Activated CD8-positive, alpha-beta memory T cell treated with anti-CD3 and anti-CD28 coated beads, Interleukin-2, amount 50 U/mL, for 1 hour (primary cell): ENCODE results near the gene ERI3.

Experiments used
- DNase-seq: peaks from one replicate; pipeline ENCODE4 v3.0.0-alpha.2; 2020; ENCODE audit errors: extremely low read depth

ERI3 gene

GRCh38 chr1:44262414-44262813 lies 92.6 kb downstream of the ERI3 start:
- DNase-seq, result no peak

- DNase-seq, result no peak
These were observed 93.1 kb downstream of the ERI3 start for GRCh38 chr1:44261962-44262361.

GRCh38 chr1:44261171-44261817 lies 93.8 kb downstream of the ERI3 start:
- no peak for DNase-seq

GRCh38 chr1:44260792-44261170 lies 94.3 kb downstream of the ERI3 start:
- DNase-seq, result no peak

DNA sequence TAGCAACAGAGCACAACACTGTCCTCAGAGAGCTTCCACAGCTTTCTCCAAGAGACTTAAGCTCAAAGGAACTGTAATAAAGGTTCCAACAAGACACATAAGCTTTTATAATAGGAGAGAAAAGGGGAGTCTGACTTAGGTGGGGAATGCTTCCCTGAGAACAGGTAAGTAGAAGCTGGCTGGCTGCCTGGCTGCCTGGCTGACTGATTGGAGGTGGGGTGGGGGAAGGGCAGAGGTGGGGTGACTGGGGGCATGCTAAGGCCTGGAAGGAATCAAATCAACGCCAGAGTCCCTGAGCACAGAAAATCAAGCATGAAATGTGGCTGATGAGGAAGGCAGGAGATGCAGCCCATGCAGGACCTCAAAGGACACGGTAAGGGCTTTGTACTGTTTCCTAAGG lies 96.0 kb downstream of the ERI3 start:
- DNase-seq, result no peak

- no peak for DNase-seq
These were observed 98.1 kb downstream of the ERI3 start for GRCh38 chr1:44256762-44257554.

GRCh38 chr1:44254392-44254910 lies 100.6 kb downstream of the ERI3 start:
- no peak for DNase-seq

GRCh38 chr1:44251989-44252671 lies 102.9 kb downstream of the ERI3 start:
- DNase-seq, result no peak

DNA sequence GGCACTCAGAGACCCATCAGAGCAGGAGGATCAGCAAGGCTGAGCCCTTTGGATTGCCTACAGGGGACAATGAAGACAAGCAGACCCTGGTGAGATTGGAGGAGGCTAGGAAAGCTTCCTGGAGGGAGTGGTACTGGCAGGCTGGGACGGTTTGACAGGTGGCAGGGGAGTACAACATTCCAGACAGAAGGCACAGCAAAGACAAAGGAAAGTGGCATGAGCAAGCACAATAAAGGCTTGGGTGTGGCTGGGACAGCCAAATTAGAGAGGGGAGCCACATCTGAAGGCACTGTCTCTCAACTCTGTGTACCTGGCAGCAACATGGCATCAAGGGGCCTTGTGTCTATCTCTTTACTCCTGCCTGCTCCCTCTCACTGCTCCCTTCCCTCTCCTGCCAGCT lies 103.6 kb downstream of the ERI3 start:
- DNase-seq, result no peak

GRCh38 chr1:44250068-44250781 lies 104.8 kb downstream of the ERI3 start:
- no peak for DNase-seq

GRCh38 chr1:44249543-44249942 lies 105.5 kb downstream of the ERI3 start:
- no peak for DNase-seq

GRCh38 chr1:44246806-44247205 lies 108.3 kb downstream of the ERI3 start:
- DNase-seq, result no peak

GRCh38 chr1:44244986-44245385 lies 110.1 kb downstream of the ERI3 start:
- no peak for DNase-seq

DNA sequence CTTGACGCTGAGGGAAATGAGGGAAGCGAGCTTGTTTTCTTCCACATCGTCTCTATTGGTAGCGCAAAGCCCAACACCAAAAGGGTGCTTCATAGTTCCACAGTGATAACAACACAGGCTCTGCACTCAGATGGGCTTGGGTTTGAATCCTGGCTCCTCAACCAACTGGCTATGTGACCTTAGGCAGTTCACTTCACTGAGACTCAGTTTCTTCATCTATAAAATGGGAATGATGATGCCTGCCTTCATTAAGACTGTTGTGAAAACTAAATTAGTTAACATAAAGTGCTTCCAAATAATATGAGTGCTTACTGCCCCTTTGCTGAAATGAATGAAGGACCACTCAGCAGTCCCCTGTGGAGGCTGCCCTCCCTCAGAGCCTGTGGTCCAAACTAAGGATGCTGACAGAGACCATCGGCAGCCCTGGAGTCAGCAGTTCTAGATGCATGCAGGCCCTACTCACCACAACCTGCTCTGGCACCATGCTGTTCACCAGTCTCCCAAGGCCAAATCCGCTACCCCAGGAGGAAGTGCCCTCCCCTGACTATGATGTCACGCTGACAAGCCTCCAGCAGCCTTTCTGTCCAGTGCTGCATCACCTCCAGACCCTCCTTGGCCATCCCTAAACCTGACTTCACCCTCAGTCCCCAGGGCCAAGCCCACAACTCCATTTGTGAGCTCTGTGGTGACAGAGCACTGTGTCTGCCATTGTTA lies 111.1 kb downstream of the ERI3 start:
- DNase-seq, result no peak

DNA sequence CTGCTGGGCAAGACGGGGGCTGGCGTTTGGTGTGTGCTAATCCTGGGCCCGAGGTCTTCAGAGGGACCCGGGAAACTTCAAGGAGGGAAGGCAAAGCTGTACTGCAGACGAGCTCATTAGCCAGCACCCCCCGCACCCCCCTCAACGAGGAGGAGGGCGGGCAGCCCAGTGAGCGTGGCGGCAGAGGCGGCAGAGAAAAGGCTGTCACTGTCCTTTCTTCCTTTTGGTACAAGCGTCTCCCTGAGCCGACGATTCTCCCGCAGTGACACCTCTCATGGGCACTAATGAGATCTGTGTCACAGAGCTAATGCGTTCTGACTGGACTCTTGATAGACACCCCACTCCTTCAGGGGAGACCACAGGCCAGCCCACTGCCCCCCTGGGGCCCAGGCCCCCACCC lies 112.3 kb downstream of the ERI3 start:
- DNase-seq, result no peak

DNA sequence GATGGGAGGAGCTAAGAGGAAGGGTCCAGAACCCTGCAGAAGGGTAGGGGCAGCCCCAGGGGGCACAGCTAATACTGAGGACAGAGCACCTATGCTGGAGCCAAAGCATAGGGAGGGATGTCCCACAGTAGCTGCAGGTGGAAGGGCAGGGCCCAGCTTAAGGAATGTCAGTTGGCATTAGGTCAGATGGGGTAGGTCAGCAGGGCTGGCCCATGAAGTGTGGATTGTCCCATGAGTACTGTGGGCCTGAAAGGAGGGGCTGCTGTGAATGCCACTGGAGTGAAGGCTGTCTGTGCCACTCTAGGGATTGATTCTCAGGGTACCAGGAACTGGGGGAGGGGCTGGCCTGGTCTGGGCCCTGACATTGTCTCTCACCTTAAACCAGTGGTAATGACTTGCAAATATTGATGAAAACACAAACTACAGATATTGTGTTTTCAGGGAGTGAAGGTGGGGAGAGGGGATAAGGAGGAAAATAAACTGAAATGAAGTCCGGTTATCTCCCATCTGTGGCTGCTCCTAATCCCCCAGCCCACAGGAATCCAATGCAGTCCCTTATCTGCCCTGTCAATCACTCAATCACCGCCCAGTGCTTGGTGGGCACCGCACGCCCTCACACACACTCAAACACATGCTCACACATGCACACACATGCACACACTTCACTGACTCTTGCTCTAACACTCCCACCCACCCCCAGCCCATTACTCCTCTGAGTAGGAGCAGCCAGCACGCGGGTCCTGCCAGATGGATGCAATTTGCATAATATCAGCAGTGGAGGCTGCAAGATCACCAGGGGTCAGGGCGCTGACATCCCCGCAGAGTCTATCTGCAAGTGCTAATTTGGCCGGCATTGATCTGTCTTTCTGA lies 114.0 kb downstream of the ERI3 start:
- DNase-seq, result no peak

- DNase-seq, result no peak
These were observed 115.1 kb downstream of the ERI3 start for GRCh38 chr1:44239961-44240371.

- DNase-seq, result no peak
These were observed 115.6 kb downstream of the ERI3 start for GRCh38 chr1:44239331-44239960.

DNA sequence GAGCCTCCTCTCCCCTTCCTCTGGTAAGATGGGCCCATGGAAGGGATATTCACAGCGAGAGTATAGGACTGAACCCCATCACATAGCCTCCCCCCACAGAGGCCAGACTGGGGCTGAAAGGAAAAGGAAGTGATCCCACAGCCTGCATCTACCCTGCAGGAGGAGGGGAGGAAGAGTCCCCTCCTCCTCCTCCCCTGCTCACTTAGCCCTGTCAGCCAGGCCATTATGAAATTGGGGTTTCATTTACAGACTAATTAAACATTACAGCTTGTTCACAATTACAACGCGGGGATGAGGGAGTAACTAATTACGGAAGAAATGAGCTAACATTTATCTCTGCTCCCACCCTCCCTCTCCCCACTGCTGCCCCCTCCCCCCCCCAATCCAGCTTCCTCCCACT lies 116.4 kb downstream of the ERI3 start:
- no peak for DNase-seq
